ENCODE results near the gene CAMTA2. TPM values are rescaled to one million over a fixed set of nuclear protein-coding genes. Genes with fewer than 3 reads are reported as not detected.
"Not testable (repeated sequence)": the region's sequence is repeated elsewhere in the genome, so short reads cannot be mapped to it uniquely, and the experiment has no call there.

Gene CAMTA2
- total RNA-seq, 4 donors from 2014 or later = 35.9 to 71.8 (median 51.8) TPM

- no peak overlapping the region for H3K27ac ChIP-seq
- H3K9me3 ChIP-seq = no peaks in the 10 kb centered on the region
- in situ Hi-C loops (cut with MboI; ENCODE audit: low pct_ligation_motif_present in 1 of 4, low pct_unique_long_range_greater_than_20kb in 1 of 4, low sequenced_read_pairs in 3 of 4) (loop anchor here in 1 of 4 donors (5.0 kb wide), 1 partner anchor 34 kb away; no protein-coding TSS in a partner anchor), intact Hi-C loops (cut with DNase I; ENCODE audit: low total_unique reads) (loop anchor here (5.0 kb wide), 1 partner anchor 34 kb away; no protein-coding TSS in a partner anchor)
- no peak overlapping the region for H3K4me3 ChIP-seq
- peaks cover 10% of the 10 kb centered on the region for H3K27me3 ChIP-seq
- TF ChIP-seq POLR2A (IDR thresholded peaks at IDR 0.05) (no peak), EP300 (IDR thresholded peaks at IDR 0.05; ENCODE audit: low read depth) (no peak), POLR2AphosphoS5 (IDR thresholded peaks at IDR 0.05) (no peak)
- TF ChIP-seq, protein P1, sequence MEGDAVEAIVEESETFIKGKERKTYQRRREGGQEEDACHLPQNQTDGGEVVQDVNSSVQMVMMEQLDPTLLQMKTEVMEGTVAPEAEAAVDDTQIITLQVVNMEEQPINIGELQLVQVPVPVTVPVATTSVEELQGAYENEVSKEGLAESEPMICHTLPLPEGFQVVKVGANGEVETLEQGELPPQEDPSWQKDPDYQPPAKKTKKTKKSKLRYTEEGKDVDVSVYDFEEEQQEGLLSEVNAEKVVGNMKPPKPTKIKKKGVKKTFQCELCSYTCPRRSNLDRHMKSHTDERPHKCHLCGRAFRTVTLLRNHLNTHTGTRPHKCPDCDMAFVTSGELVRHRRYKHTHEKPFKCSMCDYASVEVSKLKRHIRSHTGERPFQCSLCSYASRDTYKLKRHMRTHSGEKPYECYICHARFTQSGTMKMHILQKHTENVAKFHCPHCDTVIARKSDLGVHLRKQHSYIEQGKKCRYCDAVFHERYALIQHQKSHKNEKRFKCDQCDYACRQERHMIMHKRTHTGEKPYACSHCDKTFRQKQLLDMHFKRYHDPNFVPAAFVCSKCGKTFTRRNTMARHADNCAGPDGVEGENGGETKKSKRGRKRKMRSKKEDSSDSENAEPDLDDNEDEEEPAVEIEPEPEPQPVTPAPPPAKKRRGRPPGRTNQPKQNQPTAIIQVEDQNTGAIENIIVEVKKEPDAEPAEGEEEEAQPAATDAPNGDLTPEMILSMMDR (IDR thresholded peaks at IDR 0.05) = no peak
- no peak for DNase-seq
- WGBS, 2 donors (ENCODE audit: low coverage in 1 of 2) = 85 to 100% methylated on average over 1 to 13 of the region's 13 CpGs
- peaks cover 0 to 22% (median 4%) of the 10 kb centered on the region in 4 donors for H3K4me1 ChIP-seq
- H3K36me3 ChIP-seq = no peaks in the 10 kb centered on the region
Measured at GRCh38 chr17:5033352-5034015, 46.0 kb upstream of the CAMTA2 start.

- H3K4me1 ChIP-seq = peaks cover 0 to 22% (median 4%) of the 10 kb centered on the region in 4 donors
- 83% methylated on average over 5 of the region's 6 CpGs; no CpG with 5 or more reads in 1 of the 2 donors for WGBS, 2 donors (ENCODE audit: low coverage in 1 of 2)
- no peaks in the 10 kb centered on the region for H3K36me3 ChIP-seq
- intact Hi-C loops (cut with DNase I; ENCODE audit: low total_unique reads) (loop anchor here (5.0 kb wide), 1 partner anchor 34 kb away; no protein-coding TSS in a partner anchor), in situ Hi-C loops (cut with MboI; ENCODE audit: low pct_ligation_motif_present in 1 of 4, low pct_unique_long_range_greater_than_20kb in 1 of 4, low sequenced_read_pairs in 3 of 4) (loop anchor here in 1 of 4 donors (5.0 kb wide), 1 partner anchor 34 kb away; no protein-coding TSS in a partner anchor)
- H3K9me3 ChIP-seq = no peaks in the 10 kb centered on the region
- TF ChIP-seq, protein P1 (IDR thresholded peaks at IDR 0.05) = no peak
- TF ChIP-seq POLR2A (IDR thresholded peaks at IDR 0.05) (no peak), EP300 (IDR thresholded peaks at IDR 0.05; ENCODE audit: low read depth) (no peak), POLR2AphosphoS5 (IDR thresholded peaks at IDR 0.05) (no peak)
- no peak overlapping the region for H3K4me3 ChIP-seq
- H3K27ac ChIP-seq = no peak overlapping the region
- DNase-seq = no peak
- peaks cover 10% of the 10 kb centered on the region for H3K27me3 ChIP-seq
Measured at GRCh38 chr17:5032865-5033264, 45.4 kb upstream of the CAMTA2 start.

DNA sequence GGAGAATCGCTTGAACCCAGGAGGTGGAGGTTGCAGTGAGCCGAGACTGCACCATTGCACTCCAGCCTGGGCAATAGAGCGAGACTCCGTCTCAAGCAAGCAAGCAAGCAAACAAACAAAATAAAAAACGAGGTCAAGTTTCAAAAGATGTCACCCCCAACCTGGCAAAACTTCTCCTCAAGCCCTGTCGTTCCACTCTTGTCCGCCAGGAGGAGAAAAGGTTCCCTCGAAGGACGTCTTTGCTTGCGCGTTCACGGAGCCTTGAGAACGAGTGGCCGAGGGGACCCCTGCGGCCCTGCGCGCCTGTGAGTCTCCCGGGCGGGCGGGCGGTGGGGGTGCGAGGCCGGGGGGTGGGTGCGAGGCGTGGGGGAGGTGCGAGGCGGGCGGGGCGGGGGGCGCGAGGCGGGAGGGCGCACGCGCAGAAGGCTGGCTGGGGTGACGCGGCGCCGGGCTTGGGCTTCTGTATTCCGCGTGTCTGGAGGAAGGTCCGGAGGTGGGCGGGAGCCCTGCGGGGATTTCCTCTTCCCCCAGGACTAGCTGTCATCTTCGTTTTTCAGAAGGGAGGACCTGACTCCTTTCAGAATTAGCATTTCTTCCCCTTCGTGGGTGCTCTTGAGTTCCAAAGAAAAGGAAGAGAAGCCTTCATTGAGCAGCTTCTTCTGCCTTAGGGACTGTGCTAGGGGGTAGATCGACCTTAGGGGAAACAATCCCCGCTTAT, 44.0 kb upstream of the CAMTA2 start:
- no peak for TF ChIP-seq EP300 (IDR thresholded peaks at IDR 0.05; ENCODE audit: low read depth)
- TF ChIP-seq, protein P1 (IDR thresholded peaks at IDR 0.05) = peak; percentile 81 to 90 (median 85)
- 4 to 13% methylated on average over 4 to 23 of the region's 48 CpGs for WGBS, 2 donors (ENCODE audit: low coverage in 1 of 2)
- in situ Hi-C loops (cut with MboI; ENCODE audit: low pct_ligation_motif_present in 1 of 4, low pct_unique_long_range_greater_than_20kb in 1 of 4, low sequenced_read_pairs in 3 of 4) (loop anchor here in 1 of 4 donors (5.0 kb wide), 1 partner anchor 36 kb away; no protein-coding TSS in a partner anchor), intact Hi-C loops (cut with DNase I; ENCODE audit: low total_unique reads) (loop anchor here (5.0 kb wide), 1 partner anchor 36 kb away; no protein-coding TSS in a partner anchor)
- Histone ChIP-seq H3K9me3 (no peaks in the 10 kb centered on the region), H3K36me3 (no peaks in the 10 kb centered on the region), H3K4me1 (peaks cover 0 to 22% (median 4%) of the 10 kb centered on the region in 4 donors), H3K4me3 (peak overlapping the region; percentile 16 to 56 (median 40)), H3K27me3 (peaks cover 10% of the 10 kb centered on the region), H3K27ac (peak overlapping the region; percentile 26 to 74 (median 72))
- peak; percentile 88 for DNase-seq

DNA sequence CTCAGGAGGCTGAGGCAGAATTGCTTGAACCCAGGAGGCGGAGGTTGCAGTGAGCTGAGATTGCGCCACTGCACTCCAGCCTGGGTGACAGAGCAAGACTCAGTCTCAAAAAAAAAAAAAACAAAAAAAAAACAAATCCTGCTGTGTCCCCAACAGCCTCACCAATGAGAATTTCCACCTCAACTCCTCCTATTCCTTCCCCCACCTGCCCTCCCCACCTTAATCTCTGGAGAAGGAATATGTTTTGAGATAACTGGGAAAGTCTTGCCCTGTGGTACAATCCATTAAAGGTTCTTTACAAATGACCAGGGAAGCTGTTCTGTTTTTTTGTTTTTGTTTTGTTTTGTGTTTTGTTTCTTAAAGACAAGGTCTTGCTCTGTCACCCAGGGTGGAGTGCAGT, 42.7 kb upstream of the CAMTA2 start:
- H3K36me3 ChIP-seq, DNase-seq, H3K4me3 ChIP-seq, H3K27me3 ChIP-seq, H3K27ac ChIP-seq, H3K9me3 ChIP-seq: not testable (repeated sequence)
- H3K4me1 ChIP-seq = peaks cover 0 to 17% (median 4%) of the 10 kb centered on the region in 4 donors
- intact Hi-C loops (cut with DNase I; ENCODE audit: low total_unique reads) = loop anchor here (5.0 kb wide), 1 partner anchor 37 kb away; no protein-coding TSS in a partner anchor
- 96 to 100% methylated on average over 1 to 2 of the region's 2 CpGs for WGBS, 2 donors (ENCODE audit: low coverage in 1 of 2)
- in situ Hi-C loops (cut with MboI; ENCODE audit: low pct_ligation_motif_present in 1 of 4, low pct_unique_long_range_greater_than_20kb in 1 of 4, low sequenced_read_pairs in 3 of 4) = loop anchor here in 1 of 4 donors (5.0 kb wide), 1 partner anchor 37 kb away; no protein-coding TSS in a partner anchor
